Stimulated activated CD8-positive, alpha-beta memory T cell treated with anti-CD3 and anti-CD28 coated beads, Interleukin-2, amount 100 ng/mL, for 1 hour (primary cell): ENCODE data around the gene APLF.
"Not testable (repeated sequence)": the region's sequence is repeated elsewhere in the genome, so short reads cannot be mapped to it uniquely, and the experiment has no call there.

Source experiments
- DNase-seq, 2 donors: peaks; one replicate each; pipeline ENCODE4 v3.0.0-alpha.2; 2020; ENCODE audit warnings: low read depth in 2 of 2

Gene APLF

GRCh38 chr2:68441179-68441993 lies 26.0 kb upstream of the APLF start:
- DNase-seq: peak; percentile 60 to 72

DNA sequence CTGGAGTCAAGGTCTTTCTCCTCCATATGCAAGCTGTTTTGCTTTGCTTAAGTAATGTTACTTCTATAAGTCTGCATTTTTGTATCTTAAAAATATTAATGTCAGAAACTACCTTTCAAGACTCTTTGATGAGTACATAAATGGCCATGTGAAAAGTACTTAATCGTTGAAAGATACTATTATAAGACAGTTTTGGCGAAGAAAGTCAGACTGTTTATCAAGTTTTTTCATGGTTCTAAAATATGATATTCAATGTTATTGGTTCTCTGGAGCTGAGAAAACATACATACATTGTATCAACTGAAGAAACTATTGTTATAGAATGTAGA lies 25.4 kb upstream of the APLF start:
- DNase-seq: no peak

DNA sequence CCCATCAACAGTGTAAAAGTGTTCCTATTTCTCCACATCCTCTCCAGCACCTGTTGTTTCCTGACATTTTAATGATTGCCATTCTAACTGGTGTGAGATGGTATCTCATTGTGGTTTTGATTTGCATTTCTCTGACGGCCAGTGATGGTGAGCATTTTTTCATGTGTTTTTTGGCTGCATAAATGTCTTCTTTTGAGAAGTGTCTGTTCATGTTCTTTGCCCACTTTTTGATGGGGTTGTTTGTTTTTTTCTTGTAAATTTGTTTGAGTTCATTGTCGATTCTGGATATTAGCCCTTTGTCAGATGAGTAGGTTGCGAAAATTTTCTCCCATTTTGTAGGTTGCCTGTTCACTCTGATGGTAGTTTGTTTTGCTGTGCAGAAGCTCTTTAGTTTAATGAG lies 21.0 kb upstream of the APLF start:
- DNase-seq: not testable (repeated sequence)

DNA sequence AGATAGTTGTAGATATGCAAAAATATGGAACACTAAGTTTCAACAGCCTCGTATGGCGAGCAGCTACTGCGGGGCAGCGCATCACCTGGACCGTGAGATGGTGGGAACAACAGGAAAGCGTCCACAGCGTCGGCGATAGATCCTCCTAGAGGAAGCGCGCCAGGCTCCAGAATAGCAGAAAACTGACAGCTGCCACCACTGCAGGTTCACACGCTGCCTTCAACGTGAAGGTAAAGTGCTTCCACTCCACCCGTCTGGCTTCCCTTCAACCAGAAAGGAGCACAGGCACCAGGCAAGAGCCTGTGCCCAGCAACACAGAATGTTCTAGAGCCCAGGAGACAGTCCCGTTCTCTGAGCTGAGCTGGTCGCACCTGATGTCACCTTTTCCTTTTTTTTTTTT lies 20.3 kb upstream of the APLF start:
- DNase-seq: no peak

DNA sequence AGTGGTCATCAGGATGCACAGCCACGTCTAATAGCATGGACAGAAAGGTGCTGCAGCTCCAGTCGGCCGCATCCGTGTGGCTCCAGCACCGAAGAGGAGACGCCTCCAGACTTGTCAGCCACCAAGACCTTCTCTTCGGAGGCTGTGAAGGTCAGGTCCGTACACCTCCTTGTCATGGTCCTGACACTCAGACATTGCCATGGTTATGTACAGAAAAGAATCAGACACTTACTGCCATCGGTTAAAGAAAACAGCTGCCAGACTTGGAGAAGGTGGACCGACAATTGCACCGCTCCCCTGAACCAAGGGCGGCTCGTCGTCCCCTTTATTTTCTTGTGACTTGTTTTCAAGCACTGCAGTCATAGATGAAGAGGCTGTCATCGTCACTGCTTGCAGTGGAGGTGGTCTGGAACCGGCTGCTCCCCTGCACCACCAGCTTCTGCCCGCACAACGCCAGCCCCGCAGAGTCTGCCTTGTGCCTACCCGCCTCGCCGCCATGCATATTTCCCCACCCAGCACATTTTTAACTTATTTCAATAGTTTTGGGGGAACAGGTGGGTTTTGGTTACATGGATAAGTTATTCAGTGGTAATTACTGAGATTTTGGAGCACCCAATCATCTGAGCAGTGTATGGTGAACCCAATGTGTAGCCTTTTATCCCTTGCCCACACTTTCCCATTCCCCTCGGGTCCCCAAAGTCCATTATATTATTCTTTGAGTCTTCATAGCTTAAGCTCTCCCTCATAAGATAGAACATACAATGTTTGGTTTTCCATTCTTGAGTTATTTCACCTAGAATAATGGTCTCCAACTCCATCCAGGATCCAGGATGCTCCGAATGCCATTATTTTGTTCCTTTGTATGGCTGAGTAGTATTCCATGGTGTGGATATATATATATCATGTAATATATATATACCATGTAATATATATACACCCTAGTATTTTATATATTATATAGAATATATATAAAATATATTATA lies 18.4 kb upstream of the APLF start:
- no peak for DNase-seq

DNA sequence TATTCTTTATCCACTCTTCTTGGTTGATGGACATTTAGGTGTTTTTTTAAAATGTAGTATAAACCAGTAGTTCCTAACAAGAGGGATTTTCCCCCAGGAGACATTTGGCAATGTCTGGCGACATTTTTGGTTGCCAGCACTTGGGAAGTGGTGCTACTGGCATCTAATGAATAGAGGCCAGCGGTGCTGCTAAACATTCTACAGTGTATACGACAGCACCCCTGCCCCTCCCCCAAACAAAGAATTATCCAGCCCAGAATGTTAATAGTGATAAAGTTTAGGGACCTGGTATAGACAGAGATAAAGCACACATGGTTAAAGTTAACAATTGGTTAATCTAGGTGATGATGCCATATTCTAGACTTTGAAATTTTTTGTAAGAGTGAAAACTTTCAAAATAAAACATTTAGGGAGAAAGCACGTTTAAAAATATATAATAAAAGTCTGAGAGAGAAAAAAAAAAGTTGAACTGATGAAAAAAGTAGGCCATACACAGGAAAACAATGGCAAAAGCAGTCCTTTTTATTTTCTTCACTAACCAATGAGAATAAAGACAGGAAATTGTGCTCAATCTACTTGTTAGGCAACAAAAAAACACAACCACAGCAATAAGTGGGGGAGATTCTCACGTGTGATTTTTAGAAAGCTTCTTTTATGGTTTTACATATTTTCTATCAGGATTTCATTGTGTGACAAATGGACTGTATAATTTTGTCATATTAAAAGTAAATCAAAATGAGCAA lies 15.1 kb upstream of the APLF start:
- DNase-seq: no peak

- no peak for DNase-seq
Observed at GRCh38 chr2:68453761-68454360, 13.5 kb upstream of the APLF start.

DNA sequence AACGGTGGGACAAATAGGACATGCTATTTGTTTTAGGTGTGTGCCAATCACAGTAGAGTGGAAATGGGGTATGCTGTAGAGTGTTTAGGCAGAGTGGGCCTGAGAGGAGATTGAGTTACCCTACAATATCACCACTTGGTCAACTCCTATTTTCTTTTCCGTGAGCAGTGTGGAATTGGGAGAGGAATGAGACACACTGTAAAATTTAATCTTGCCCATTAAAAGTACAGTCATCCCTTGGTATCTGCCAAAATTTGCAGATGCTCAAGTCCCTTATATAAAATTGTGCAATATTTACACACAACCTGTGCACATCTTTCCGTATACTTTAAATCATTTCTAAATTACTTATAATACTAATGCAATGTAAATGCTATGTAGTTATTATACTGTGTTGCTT lies 12.7 kb upstream of the APLF start:
- no peak for DNase-seq

GRCh38 chr2:68456198-68456597 lies 11.2 kb upstream of the APLF start:
- DNase-seq: no peak

DNA sequence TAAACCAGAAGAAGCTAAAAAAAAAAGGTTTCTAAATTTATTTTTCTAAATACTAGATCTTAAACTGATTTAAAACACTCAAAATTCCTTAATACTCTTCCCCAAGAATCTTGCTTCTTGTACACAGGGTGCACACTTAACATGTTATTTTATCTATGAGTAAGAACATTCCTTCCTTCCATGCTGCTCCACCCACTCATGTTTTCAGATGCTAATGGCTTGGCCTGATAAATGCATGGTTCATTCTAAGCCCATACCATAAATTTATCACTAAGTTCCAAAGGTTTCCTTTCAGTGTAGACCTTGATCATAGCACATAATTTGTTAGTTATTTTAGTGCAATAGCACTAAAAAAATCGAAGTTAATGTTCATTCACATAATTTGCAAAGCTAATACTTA lies 8.4 kb upstream of the APLF start:
- no peak for DNase-seq

DNA sequence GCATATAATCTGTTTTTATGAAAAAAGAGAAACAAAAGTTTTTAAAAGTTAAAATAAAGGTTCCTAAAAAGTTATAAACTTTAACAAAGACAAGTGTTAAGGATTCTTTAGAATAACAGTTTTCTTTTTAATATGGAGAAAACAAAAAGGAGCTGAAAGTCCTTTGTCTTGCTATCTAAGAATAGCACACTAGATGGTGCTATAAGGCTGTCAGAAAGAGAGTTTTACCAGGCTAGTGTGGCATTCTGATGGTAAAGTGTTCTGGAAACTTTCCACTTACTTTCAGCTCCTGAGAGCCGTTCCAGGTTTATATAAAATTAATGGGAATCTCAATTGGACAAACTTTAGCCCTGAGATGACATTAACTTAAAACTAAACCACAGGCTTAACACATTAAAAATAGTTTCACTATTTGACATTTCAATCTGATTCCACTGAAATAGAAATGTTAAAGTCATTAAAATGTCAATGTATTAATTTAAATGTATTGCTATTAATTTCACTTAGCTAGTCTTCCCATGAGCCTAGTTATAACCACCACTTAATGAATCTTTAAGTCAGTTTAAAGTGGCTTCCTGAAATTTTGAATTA lies 4.0 kb upstream of the APLF start:
- no peak for DNase-seq

- DNase-seq: no peak
Observed at GRCh38 chr2:68464651-68465050, 2.7 kb upstream of the APLF start.

DNA sequence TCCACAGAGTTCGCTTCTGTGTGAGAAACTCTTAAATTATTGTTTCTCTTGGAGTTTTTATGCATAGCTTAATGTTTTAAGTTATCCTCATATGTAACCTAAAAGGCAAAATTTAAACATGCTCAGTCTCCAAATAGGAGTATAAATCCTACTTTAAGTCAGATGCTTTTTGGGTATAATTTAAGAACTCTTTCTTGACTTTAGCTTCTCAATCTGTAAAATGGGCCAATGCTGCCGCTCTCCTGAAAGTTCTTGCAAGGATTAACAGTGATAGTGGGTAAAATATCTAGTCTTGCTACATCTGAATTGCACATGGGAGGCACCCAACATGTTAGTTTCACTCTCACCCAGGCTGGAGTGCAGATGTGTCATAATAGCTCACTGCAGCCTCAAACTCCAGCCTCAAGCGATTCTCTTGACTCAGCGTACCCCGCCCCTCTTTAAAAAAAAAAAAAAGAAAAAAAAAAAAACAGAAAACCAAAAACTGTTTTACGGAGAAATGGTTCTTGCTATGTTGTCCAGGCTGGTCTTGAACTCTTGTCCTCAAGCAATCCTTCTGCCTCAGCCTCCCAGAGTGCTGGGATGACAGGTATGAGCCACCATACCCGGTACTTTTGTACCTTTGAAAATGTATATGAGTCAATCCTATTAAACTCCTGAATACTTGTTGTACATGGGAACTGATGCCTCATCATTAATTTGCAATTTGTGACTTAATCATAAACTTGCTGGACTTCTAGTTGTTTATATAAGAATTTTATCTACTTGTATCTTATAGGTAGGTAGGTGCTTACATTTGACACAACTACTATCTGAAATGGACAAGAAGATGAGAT lies 2.1 kb upstream of the APLF start:
- no peak for DNase-seq

GRCh38 chr2:68466361-68466777 lies 1.0 kb upstream of the APLF start:
- peak in 1 of 2 donors; percentile 41 for DNase-seq

DNA sequence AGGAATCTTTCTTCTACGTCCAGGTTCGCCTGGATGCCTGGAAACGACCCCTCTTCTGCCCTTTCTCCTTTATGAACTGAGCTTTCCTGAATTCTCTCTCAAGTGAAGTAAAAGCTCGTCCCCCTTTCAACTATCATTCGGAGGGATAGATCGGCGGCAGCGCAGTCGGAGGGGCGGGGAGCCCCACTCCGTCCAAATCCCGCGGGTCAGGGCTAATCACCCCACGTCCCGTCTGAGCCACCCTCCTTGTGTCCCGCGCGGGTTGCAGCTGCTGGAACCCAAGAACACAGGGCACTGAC lies 658 bp upstream of the APLF start:
- DNase-seq: no peak

DNA sequence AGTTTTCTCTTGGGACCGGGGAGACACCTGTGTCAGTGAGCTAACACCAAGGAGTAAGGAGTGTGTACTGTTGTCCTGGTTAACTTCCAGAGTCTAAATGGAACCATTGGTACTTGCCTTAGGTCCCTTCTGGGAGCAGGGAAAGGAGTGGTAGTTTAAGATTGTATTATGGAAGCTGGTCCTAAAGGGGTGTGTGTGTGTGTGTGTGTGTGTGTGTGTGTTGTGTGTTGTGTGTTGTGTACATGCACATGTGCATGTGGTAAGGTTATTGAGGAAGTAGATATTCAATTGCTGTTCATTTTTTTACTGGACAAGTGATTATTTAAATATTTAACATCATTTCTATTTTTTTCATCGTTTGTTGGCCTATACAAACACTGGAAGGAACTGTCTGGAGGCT lies 1.4 kb downstream of the APLF start:
- DNase-seq: no peak

- DNase-seq: no peak
Observed at GRCh38 chr2:68469935-68470334, 2.5 kb downstream of the APLF start.

DNA sequence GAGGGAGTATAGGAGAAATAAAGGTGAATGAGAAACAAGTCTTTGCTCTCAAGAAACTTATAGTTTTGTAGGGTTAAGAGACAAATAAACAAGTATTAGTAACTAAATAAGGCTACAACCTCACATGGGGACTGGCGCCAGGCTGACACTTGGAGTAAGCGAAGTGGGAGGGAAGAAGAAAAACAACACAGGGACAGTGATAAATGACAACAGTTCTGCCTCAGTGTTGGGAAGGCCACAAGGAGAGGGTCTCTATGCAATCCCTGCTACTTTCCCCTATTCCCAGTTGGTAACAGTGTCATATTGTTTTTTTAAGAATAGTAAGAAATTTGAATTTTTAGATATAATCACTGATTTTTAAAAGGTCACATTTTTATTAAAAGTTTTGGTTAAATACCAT lies 4.0 kb downstream of the APLF start:
- DNase-seq: no peak

- DNase-seq: no peak
Observed at GRCh38 chr2:68472796-68473414, 5.5 kb downstream of the APLF start.

DNA sequence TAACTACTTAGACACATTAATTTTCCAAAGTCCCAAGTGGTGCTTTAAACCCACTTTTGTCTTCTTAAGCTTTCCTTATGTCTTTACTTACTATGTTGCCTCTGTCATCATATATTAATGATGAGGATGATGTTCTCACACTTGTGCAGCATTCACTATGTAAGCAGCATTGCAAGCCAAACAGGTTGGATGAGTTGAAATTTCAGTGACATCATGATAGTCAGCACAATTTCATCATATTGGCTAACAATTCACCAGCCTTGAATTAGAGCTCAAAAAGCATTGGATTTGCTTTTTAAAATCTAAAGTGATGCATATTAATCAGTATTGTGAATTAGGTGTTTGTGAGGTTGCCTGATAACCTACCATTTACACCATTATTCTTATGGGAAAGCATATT lies 7.7 kb downstream of the APLF start:
- DNase-seq: no peak
